ENCODE results near the gene RCN1. TPM values are rescaled to one million over a fixed set of nuclear protein-coding genes. Genes with fewer than 3 reads are reported as not detected.

The RCN1 gene
- total and polyA plus RNA-seq, 4 donors, result 78.7 to 111 (median 84.6) TPM

GRCh38 chr11:32071811-32072210, 19.1 kb upstream of the RCN1 start:
- Histone ChIP-seq H3K4me3 (no peak overlapping the region), H3K9ac (ENCODE audit: insufficient read depth in 1 of 2, low read length in 2 of 2) (no peak overlapping the region), H3K36me3 (ENCODE audit: control insufficient read depth in 4 of 4, insufficient read depth in 4 of 4, low read length in 4 of 4) (no peaks in the 10 kb centered on the region), H3K27ac (ENCODE audit: low read depth in 1 of 2, low read length in 1 of 2) (no peak overlapping the region), H3K27me3 (ENCODE audit: control insufficient read depth in 3 of 3, insufficient read depth in 3 of 3, low read length in 2 of 3) (no peaks in the 10 kb centered on the region), H3K9me3 (ENCODE audit: control insufficient read depth in 4 of 4, insufficient read depth in 3 of 4, low read length in 3 of 4) (no peaks in the 10 kb centered on the region), H3K4me1 (ENCODE audit: control insufficient read depth in 5 of 5, insufficient read depth in 5 of 5, low read length in 5 of 5) (peaks cover 0 to 12% (median 0%) of the 10 kb centered on the region in 5 donors)
- ATAC-seq (ENCODE audit: insufficient read depth, low FRiP score) (peak; percentile 51), DNase-seq (peak; percentile 50 to 76 (median 70))
- WGBS, 2 donors, result 58 to 81% methylated on average over 4 of the region's 4 CpGs
- TF ChIP-seq CTCF (IDR thresholded peaks at IDR 0.05; ENCODE audit: control extremely low read depth, extremely low read depth), result no peak

GRCh38 chr11:32072872-32073643, 17.8 kb upstream of the RCN1 start:
- H3K27me3 ChIP-seq (ENCODE audit: control insufficient read depth in 3 of 3, insufficient read depth in 3 of 3, low read length in 2 of 3), result no peaks in the 10 kb centered on the region

GRCh38 chr11:32073644-32074026, 17.2 kb upstream of the RCN1 start:
- no peak for ATAC-seq (ENCODE audit: insufficient read depth, low FRiP score)

More at GRCh38 chr11:32072872-32073643, 17.8 kb upstream of the RCN1 start:
- Histone ChIP-seq H3K4me1 (ENCODE audit: control insufficient read depth in 5 of 5, insufficient read depth in 5 of 5, low read length in 5 of 5) (peaks cover 0 to 12% (median 0%) of the 10 kb centered on the region in 5 donors), H3K36me3 (ENCODE audit: control insufficient read depth in 4 of 4, insufficient read depth in 4 of 4, low read length in 4 of 4) (no peaks in the 10 kb centered on the region), H3K9me3 (ENCODE audit: control insufficient read depth in 4 of 4, insufficient read depth in 3 of 4, low read length in 3 of 4) (no peaks in the 10 kb centered on the region), H3K9ac (ENCODE audit: insufficient read depth in 1 of 2, low read length in 2 of 2) (no peak overlapping the region), H3K27ac (ENCODE audit: low read depth in 1 of 2, low read length in 1 of 2) (no peak overlapping the region), H3K4me3 (no peak overlapping the region)
- DNase-seq, result peak in 1 of 3 donors; percentile 15
- ATAC-seq (ENCODE audit: insufficient read depth, low FRiP score), result no peak
- no peak for TF ChIP-seq CTCF (IDR thresholded peaks at IDR 0.05; ENCODE audit: control extremely low read depth, extremely low read depth)
- WGBS, 2 donors, result 75 to 76% methylated on average over 12 of the region's 12 CpGs

More at GRCh38 chr11:32073644-32074026, 17.2 kb upstream of the RCN1 start:
- H3K27ac ChIP-seq (ENCODE audit: low read depth in 1 of 2, low read length in 1 of 2), result no peak overlapping the region
- H3K4me3 ChIP-seq, result no peak overlapping the region
- H3K4me1 ChIP-seq (ENCODE audit: control insufficient read depth in 5 of 5, insufficient read depth in 5 of 5, low read length in 5 of 5), result peaks cover 0 to 9% (median 0%) of the 10 kb centered on the region in 5 donors
- H3K36me3 ChIP-seq (ENCODE audit: control insufficient read depth in 4 of 4, insufficient read depth in 4 of 4, low read length in 4 of 4), result no peaks in the 10 kb centered on the region
- no peak for TF ChIP-seq CTCF (IDR thresholded peaks at IDR 0.05; ENCODE audit: control extremely low read depth, extremely low read depth)
- no peak for DNase-seq
- H3K27me3 ChIP-seq (ENCODE audit: control insufficient read depth in 3 of 3, insufficient read depth in 3 of 3, low read length in 2 of 3), result no peaks in the 10 kb centered on the region
- WGBS, 2 donors, result 90 to 95% methylated on average over 1 of the region's 1 CpG
- H3K9ac ChIP-seq (ENCODE audit: insufficient read depth in 1 of 2, low read length in 2 of 2), result no peak overlapping the region
- no peaks in the 10 kb centered on the region for H3K9me3 ChIP-seq (ENCODE audit: control insufficient read depth in 4 of 4, insufficient read depth in 3 of 4, low read length in 3 of 4)
